Sciatic nerve (tissue), 2 donors: Measurements from ENCODE around the gene ZNF527. TPM values are rescaled to one million over a fixed set of nuclear protein-coding genes. Genes with fewer than 3 reads are reported as not detected.

Experiments
- ATAC-seq: fragments of 200-7000 bp; cut with Tn5 transposase; one replicate; pipeline ENCODE4 v1.9.1; 2020; ENCODE audit warnings: mild to moderate bottlenecking, moderate library complexity
- DNase-seq: peaks from one replicate; pipeline ENCODE4 v3.0.0-alpha.2; 2020; ENCODE audit warnings: low spot score
- intact Hi-C: fragments of 100-400 bp; cut with DNase I; formaldehyde crosslinking; loops from one replicate; pipeline ENCODE4 v1.14.2; 2022
- total RNA-seq: library from RNA; stranded (reverse); fragmentation: NEBNext Ultra II Directional; extraction: Animal tissue kit (Norgen Biotek cat#: 25700); gene quantifications from one replicate; pipeline ENCODE4 v1.2.1, GENCODE V29; 2021
- donor health status: DM: no; HTN: no; CAD: no.
- donor health status: DM: no; HTN: no; CAD: no.

ZNF527 gene
- total RNA-seq, 1 donor from 2014 or later = 9.3 TPM

DNA sequence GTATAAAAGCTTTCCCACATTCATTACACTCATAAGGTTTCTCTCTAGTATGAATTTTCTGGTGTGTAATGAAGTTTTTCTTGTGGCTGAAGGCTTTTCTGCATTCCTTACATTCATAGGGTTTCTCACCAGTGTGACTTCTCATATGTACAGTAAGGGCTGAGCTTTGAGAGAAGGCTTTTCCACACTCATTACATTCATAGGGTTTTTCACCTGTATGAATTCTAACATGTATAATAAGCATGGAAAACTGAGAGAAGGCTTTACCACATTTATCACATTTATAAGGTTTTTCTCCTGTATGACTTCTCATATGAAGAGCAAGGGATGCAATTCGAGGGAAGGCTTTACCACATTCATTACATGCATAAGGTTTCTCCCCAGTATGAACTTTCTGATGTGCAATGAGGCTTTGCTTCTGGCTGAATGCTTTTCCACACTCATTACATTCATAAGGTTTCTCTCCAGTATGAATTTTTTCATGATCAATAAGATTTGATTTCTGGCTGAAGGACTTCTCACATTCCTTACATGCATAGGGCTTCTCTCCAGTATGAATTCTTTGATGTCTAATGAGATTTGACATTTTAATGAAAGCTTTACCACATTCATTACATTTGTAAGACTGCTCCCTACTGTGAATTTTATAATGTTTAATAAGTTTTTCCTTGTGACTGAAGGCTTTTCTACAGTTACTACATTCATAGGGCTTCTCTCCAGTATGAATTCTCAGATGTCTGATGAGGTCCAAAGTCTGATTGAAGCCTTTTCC, 42.6 kb downstream of the ZNF527 start:
- ATAC-seq = no peak
- intact Hi-C loops = no loop called here
- no peak for DNase-seq

Other genes starting within 250 kb of the ZNF527 start
- gene ZNF585A, start 198.4 kb upstream of the ZNF527 start, total RNA-seq = 16.2 TPM
- gene ZNF585B, start 160.6 kb upstream of the ZNF527 start, total RNA-seq = 24.7 TPM
- 12.9 TPM for gene ZNF383, start 152.9 kb upstream of the ZNF527 start, total RNA-seq
- gene ZNF569, start 96.3 kb downstream of the ZNF527 start, total RNA-seq = 10.0 TPM
- gene ZNF570, start 98.3 kb downstream of the ZNF527 start, total RNA-seq = 8.3 TPM
- 10.6 TPM for gene ZNF793, start 135.8 kb downstream of the ZNF527 start, total RNA-seq
- 10.7 TPM for gene ZNF571, start 223.7 kb downstream of the ZNF527 start, total RNA-seq
- 8.3 TPM for gene ZNF540, start 223.8 kb downstream of the ZNF527 start, total RNA-seq